WTC11 (cell line): ENCODE measurements around the gene RSBN1L. TPM values are rescaled to one million over a fixed set of nuclear protein-coding genes. Genes with fewer than 3 reads are reported as not detected.

Experiments used
- NR1H2 ChIP-seq: sonication (generic); formaldehyde crosslinking; IDR thresholded peaks from 2 replicates; pipeline ENCODE4 v1.9.0; 2021; ENCODE audit warnings: mild to moderate bottlenecking, moderate library complexity, missing genetic modification reagents
- TEAD4 ChIP-seq: sonication (generic); formaldehyde crosslinking; IDR thresholded peaks from 2 replicates; pipeline ENCODE4 v1.8.0; 2022; ENCODE audit warnings: mild to moderate bottlenecking, missing genetic modification reagents
- ZNF263 ChIP-seq: sonication (generic); formaldehyde crosslinking; IDR thresholded peaks from 2 replicates; pipeline ENCODE4 v1.8.1; 2022; ENCODE audit warnings: low read depth, mild to moderate bottlenecking, moderate library complexity, missing genetic modification reagents
- total RNA-seq: library from RNA; stranded (reverse); gene quantifications from 3 replicates; pipeline ENCODE4 v1.2.3, GENCODE V29; 2021
- TF ChIP-seq, protein P1 (sequence below): sonication (generic); formaldehyde crosslinking; IDR thresholded peaks from 2 replicates; pipeline ENCODE4 v1.8.0; 2022; ENCODE audit warnings: mild to moderate bottlenecking, missing genetic modification reagents
- TF ChIP-seq, protein P2 (sequence below): fragments of 250-450 bp; sonication (Bioruptor Pico); IDR thresholded peaks from 2 replicates; pipeline ENCODE4 v1.9.0; 2021; ENCODE audit warnings: mild to moderate bottlenecking, borderline replicate concordance
- TF ChIP-seq, protein P3 (sequence below): sonication (generic); formaldehyde crosslinking; IDR thresholded peaks from 2 replicates; pipeline ENCODE4 v1.8.1; 2022; ENCODE audit warnings: mild to moderate bottlenecking, missing genetic modification reagents, moderate library complexity, borderline replicate concordance
- TF ChIP-seq, protein P4 (sequence below): sonication (generic); formaldehyde crosslinking; IDR thresholded peaks from 2 replicates; pipeline ENCODE4 v1.8.1; 2022; ENCODE audit warnings: missing genetic modification reagents, borderline replicate concordance
- TF ChIP-seq, protein P5 (sequence below): sonication (generic); formaldehyde crosslinking; IDR thresholded peaks from 2 replicates; pipeline ENCODE4 v1.8.0; 2023; ENCODE audit warnings: missing genetic modification reagents, mild to moderate bottlenecking, borderline replicate concordance
- TF ChIP-seq, protein P6 (sequence below): sonication (generic); formaldehyde crosslinking; IDR thresholded peaks from 2 replicates; pipeline ENCODE4 v1.8.1; 2023; ENCODE audit warnings: mild to moderate bottlenecking, missing genetic modification reagents, moderate library complexity
- TF ChIP-seq, protein P7 (sequence below): fragments of 250-450 bp; sonication (Bioruptor Pico); IDR thresholded peaks from 2 replicates; pipeline ENCODE4 v1.9.0; 2021; ENCODE audit warnings: mild to moderate bottlenecking
- TF ChIP-seq, protein P8 (sequence below): sonication (generic); formaldehyde crosslinking; IDR thresholded peaks from 2 replicates; pipeline ENCODE4 v1.8.1; 2022; ENCODE audit warnings: low read depth, missing genetic modification reagents, borderline replicate concordance

RSBN1L gene
- total RNA-seq, 1 experiment from 2014 or later = 16.8 TPM

DNA sequence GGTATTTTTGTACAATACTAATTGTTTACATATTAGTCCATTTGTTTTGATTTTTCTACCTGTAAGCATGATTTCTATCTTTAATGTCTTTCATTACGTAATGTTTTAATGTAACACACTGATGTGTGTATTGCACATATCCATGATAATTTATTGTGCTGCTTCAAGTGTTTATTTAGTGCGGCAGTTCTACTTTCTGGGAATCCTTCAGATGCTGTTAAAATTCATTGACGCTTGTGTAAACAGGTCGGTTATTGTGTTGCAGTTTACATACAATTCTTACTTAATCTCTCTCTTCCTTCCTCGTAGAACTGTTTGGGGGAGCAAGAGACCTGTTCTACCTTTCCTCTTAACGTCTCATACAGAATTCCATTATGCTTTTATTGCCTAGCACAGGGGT lies 95.1 kb downstream of the RSBN1L start (continued):
- no peak for TF ChIP-seq NR1H2 (CRISPR knock-in tag)
- TF ChIP-seq, protein P1, sequence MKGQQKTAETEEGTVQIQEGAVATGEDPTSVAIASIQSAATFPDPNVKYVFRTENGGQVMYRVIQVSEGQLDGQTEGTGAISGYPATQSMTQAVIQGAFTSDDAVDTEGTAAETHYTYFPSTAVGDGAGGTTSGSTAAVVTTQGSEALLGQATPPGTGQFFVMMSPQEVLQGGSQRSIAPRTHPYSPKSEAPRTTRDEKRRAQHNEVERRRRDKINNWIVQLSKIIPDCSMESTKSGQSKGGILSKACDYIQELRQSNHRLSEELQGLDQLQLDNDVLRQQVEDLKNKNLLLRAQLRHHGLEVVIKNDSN (CRISPR knock-in tag) = no peak
- TF ChIP-seq, protein P2, sequence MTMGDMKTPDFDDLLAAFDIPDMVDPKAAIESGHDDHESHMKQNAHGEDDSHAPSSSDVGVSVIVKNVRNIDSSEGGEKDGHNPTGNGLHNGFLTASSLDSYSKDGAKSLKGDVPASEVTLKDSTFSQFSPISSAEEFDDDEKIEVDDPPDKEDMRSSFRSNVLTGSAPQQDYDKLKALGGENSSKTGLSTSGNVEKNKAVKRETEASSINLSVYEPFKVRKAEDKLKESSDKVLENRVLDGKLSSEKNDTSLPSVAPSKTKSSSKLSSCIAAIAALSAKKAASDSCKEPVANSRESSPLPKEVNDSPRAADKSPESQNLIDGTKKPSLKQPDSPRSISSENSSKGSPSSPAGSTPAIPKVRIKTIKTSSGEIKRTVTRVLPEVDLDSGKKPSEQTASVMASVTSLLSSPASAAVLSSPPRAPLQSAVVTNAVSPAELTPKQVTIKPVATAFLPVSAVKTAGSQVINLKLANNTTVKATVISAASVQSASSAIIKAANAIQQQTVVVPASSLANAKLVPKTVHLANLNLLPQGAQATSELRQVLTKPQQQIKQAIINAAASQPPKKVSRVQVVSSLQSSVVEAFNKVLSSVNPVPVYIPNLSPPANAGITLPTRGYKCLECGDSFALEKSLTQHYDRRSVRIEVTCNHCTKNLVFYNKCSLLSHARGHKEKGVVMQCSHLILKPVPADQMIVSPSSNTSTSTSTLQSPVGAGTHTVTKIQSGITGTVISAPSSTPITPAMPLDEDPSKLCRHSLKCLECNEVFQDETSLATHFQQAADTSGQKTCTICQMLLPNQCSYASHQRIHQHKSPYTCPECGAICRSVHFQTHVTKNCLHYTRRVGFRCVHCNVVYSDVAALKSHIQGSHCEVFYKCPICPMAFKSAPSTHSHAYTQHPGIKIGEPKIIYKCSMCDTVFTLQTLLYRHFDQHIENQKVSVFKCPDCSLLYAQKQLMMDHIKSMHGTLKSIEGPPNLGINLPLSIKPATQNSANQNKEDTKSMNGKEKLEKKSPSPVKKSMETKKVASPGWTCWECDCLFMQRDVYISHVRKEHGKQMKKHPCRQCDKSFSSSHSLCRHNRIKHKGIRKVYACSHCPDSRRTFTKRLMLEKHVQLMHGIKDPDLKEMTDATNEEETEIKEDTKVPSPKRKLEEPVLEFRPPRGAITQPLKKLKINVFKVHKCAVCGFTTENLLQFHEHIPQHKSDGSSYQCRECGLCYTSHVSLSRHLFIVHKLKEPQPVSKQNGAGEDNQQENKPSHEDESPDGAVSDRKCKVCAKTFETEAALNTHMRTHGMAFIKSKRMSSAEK (CRISPR knock-in tag) = no peak
- TF ChIP-seq, protein P3, sequence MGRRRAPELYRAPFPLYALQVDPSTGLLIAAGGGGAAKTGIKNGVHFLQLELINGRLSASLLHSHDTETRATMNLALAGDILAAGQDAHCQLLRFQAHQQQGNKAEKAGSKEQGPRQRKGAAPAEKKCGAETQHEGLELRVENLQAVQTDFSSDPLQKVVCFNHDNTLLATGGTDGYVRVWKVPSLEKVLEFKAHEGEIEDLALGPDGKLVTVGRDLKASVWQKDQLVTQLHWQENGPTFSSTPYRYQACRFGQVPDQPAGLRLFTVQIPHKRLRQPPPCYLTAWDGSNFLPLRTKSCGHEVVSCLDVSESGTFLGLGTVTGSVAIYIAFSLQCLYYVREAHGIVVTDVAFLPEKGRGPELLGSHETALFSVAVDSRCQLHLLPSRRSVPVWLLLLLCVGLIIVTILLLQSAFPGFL = no peak
- TF ChIP-seq, protein P4, sequence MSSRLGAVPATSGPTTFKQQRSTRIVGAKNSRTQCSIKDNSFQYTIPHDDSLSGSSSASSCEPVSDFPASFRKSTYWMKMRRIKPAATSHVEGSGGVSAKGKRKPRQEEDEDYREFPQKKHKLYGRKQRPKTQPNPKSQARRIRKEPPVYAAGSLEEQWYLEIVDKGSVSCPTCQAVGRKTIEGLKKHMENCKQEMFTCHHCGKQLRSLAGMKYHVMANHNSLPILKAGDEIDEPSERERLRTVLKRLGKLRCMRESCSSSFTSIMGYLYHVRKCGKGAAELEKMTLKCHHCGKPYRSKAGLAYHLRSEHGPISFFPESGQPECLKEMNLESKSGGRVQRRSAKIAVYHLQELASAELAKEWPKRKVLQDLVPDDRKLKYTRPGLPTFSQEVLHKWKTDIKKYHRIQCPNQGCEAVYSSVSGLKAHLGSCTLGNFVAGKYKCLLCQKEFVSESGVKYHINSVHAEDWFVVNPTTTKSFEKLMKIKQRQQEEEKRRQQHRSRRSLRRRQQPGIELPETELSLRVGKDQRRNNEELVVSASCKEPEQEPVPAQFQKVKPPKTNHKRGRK (CRISPR knock-in tag) = no peak
- TF ChIP-seq, protein P5, sequence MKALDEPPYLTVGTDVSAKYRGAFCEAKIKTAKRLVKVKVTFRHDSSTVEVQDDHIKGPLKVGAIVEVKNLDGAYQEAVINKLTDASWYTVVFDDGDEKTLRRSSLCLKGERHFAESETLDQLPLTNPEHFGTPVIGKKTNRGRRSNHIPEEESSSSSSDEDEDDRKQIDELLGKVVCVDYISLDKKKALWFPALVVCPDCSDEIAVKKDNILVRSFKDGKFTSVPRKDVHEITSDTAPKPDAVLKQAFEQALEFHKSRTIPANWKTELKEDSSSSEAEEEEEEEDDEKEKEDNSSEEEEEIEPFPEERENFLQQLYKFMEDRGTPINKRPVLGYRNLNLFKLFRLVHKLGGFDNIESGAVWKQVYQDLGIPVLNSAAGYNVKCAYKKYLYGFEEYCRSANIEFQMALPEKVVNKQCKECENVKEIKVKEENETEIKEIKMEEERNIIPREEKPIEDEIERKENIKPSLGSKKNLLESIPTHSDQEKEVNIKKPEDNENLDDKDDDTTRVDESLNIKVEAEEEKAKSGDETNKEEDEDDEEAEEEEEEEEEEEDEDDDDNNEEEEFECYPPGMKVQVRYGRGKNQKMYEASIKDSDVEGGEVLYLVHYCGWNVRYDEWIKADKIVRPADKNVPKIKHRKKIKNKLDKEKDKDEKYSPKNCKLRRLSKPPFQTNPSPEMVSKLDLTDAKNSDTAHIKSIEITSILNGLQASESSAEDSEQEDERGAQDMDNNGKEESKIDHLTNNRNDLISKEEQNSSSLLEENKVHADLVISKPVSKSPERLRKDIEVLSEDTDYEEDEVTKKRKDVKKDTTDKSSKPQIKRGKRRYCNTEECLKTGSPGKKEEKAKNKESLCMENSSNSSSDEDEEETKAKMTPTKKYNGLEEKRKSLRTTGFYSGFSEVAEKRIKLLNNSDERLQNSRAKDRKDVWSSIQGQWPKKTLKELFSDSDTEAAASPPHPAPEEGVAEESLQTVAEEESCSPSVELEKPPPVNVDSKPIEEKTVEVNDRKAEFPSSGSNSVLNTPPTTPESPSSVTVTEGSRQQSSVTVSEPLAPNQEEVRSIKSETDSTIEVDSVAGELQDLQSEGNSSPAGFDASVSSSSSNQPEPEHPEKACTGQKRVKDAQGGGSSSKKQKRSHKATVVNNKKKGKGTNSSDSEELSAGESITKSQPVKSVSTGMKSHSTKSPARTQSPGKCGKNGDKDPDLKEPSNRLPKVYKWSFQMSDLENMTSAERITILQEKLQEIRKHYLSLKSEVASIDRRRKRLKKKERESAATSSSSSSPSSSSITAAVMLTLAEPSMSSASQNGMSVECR (CRISPR knock-in tag) = no peak
- TF ChIP-seq, protein P6, sequence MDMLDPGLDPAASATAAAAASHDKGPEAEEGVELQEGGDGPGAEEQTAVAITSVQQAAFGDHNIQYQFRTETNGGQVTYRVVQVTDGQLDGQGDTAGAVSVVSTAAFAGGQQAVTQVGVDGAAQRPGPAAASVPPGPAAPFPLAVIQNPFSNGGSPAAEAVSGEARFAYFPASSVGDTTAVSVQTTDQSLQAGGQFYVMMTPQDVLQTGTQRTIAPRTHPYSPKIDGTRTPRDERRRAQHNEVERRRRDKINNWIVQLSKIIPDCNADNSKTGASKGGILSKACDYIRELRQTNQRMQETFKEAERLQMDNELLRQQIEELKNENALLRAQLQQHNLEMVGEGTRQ = no peak
- TF ChIP-seq, protein P7, sequence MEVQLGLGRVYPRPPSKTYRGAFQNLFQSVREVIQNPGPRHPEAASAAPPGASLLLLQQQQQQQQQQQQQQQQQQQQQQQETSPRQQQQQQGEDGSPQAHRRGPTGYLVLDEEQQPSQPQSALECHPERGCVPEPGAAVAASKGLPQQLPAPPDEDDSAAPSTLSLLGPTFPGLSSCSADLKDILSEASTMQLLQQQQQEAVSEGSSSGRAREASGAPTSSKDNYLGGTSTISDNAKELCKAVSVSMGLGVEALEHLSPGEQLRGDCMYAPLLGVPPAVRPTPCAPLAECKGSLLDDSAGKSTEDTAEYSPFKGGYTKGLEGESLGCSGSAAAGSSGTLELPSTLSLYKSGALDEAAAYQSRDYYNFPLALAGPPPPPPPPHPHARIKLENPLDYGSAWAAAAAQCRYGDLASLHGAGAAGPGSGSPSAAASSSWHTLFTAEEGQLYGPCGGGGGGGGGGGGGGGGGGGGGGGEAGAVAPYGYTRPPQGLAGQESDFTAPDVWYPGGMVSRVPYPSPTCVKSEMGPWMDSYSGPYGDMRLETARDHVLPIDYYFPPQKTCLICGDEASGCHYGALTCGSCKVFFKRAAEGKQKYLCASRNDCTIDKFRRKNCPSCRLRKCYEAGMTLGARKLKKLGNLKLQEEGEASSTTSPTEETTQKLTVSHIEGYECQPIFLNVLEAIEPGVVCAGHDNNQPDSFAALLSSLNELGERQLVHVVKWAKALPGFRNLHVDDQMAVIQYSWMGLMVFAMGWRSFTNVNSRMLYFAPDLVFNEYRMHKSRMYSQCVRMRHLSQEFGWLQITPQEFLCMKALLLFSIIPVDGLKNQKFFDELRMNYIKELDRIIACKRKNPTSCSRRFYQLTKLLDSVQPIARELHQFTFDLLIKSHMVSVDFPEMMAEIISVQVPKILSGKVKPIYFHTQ (CRISPR knock-in tag) = no peak
- TF ChIP-seq TEAD4 (CRISPR knock-in tag) = no peak
- TF ChIP-seq, protein P8, sequence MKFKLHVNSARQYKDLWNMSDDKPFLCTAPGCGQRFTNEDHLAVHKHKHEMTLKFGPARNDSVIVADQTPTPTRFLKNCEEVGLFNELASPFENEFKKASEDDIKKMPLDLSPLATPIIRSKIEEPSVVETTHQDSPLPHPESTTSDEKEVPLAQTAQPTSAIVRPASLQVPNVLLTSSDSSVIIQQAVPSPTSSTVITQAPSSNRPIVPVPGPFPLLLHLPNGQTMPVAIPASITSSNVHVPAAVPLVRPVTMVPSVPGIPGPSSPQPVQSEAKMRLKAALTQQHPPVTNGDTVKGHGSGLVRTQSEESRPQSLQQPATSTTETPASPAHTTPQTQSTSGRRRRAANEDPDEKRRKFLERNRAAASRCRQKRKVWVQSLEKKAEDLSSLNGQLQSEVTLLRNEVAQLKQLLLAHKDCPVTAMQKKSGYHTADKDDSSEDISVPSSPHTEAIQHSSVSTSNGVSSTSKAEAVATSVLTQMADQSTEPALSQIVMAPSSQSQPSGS (CRISPR knock-in tag) = no peak
- no peak for TF ChIP-seq ZNF263 (CRISPR knock-in tag)
